SK-N-SH (cell line): ENCODE measurements around the gene KMO.

ENCODE experiments used
- CHD2 ChIP-seq: fragments of 150-350 bp; IDR thresholded peaks from 2 replicates; pipeline ENCODE4 v1.6.1; 2018; ENCODE audit warnings: low read length; ENCODE audit not compliant: partially characterized antibody
- CTCF ChIP-seq: fragments of 200-600 bp; sonication (generic); IDR thresholded peaks from 2 replicates; pipeline ENCODE4 v1.6.1; 2017; ENCODE audit warnings: antibody characterized with exemption, mild to moderate bottlenecking, moderate library complexity
- EP300 ChIP-seq, 2 experiments: IDR thresholded peaks; 2 replicates each; pipeline versions ENCODE4 v1.4.0 to v1.6.1; 2012; ENCODE audit warnings: borderline replicate concordance in 1 of 2, low read depth in 1 of 2, low read length in 1 of 2
- FOSL2 ChIP-seq: IDR thresholded peaks from 2 replicates; pipeline ENCODE4 v1.4.0; 2012; ENCODE audit warnings: low read depth, mild to moderate bottlenecking, moderate library complexity, borderline replicate concordance
- GABPA ChIP-seq: IDR thresholded peaks from 2 replicates; pipeline ENCODE4 v1.4.0; 2012; ENCODE audit warnings: low read depth, mild to moderate bottlenecking
- MAX ChIP-seq: IDR thresholded peaks from 2 replicates; pipeline ENCODE4 v1.4.0; 2012; ENCODE audit warnings: low read depth
- NFIC ChIP-seq: IDR thresholded peaks from 2 replicates; pipeline ENCODE4 v1.4.0; 2012; ENCODE audit warnings: borderline replicate concordance
- NRF1 ChIP-seq: IDR thresholded peaks from 2 replicates; pipeline ENCODE4 v1.6.1; 2012; ENCODE audit warnings: low read depth, mild to moderate bottlenecking, low read length
- POLR2AphosphoS5 ChIP-seq: IDR thresholded peaks from 2 replicates; pipeline ENCODE4 v1.6.1; 2012; ENCODE audit warnings: low read depth, low read length
- RAD21 ChIP-seq: IDR thresholded peaks from 2 replicates; pipeline ENCODE4 v1.6.1; 2012; ENCODE audit warnings: mild to moderate bottlenecking, low read length
- SIN3A ChIP-seq: IDR thresholded peaks from 2 replicates; pipeline ENCODE4 v1.6.1; 2012; ENCODE audit warnings: low read depth, mild to moderate bottlenecking, low read length, moderate library complexity, borderline replicate concordance

- no peak for TF ChIP-seq CTCF
- no peak for TF ChIP-seq POLR2AphosphoS5
- no peak for TF ChIP-seq NRF1
- TF ChIP-seq FOSL2, result no peak
- TF ChIP-seq EP300 (IDR thresholded peaks at IDR 0.05; ENCODE audit: borderline replicate concordance in 1 of 2, low read depth in 1 of 2, low read length in 1 of 2), result no peak
- no peak for TF ChIP-seq NFIC
- TF ChIP-seq SIN3A, result no peak
- TF ChIP-seq RAD21, result no peak
- TF ChIP-seq GABPA, result no peak
- no peak for TF ChIP-seq CHD2
- no peak for TF ChIP-seq MAX
Measured at GRCh38 chr1:241553886-241554592, 21.9 kb downstream of the KMO start.
